Testis (tissue), 2 donors: ENCODE measurements around the gene NOS1AP.

Experiments
- CTCF ChIP-seq, 3 experiments: fragments of 450-650 bp in 2 of 3; fragments of 200-600 bp in 1 of 3; sonication (generic) in 1 of 3; IDR thresholded peaks; one replicate each; pipeline ENCODE4 v1.5.1; 2016 to 2019; ENCODE audit warnings: antibody characterized with exemption in 3 of 3, mild to moderate bottlenecking in 2 of 3, moderate library complexity in 1 of 3
- POLR2A ChIP-seq: fragments of 450-650 bp; IDR thresholded peaks from one replicate; pipeline ENCODE4 v1.6.1; 2017; ENCODE audit warnings: antibody characterized with exemption, mild to moderate bottlenecking, moderate library complexity

GRCh38 chr1:162374406-162374805 is 304.9 kb downstream of the NOS1AP start:
- no peak for TF ChIP-seq POLR2A
- TF ChIP-seq CTCF (IDR thresholded peaks at IDR 0.05) = no peak
